HCT116 (cell line): ENCODE results near the gene AUTS2. TPM values are rescaled to one million over a fixed set of nuclear protein-coding genes. Genes with fewer than 3 reads are reported as not detected.

Source experiments
- ATAC-seq: fragments of 200-7000 bp; cut with Tn5 transposase; 2 replicates; pipeline ENCODE4 v1.9.1; 2020; ENCODE audit warnings: mild to moderate bottlenecking, moderate library complexity
- BruUV-seq: library from RNA; stranded (reverse); fragments of 400-500 nt; replicated peaks from 2 replicates; lab custom pipeline; 2021; lab: Mats Ljungman, UMichigan
- CTCF ChIA-PET: fragments of 300-600 bp; sonication (Branson Sonifier 250); formaldehyde crosslinking; loops from one replicate; lab custom pipeline; 2021; ENCODE audit warnings: antibody characterized with exemption; lab: Charles Lee
- POLR2A ChIA-PET: fragments of 300-600, 350-600 bp; sonication (Branson Sonifier 250); formaldehyde crosslinking; loops from one replicate; lab custom pipeline; 2021; ENCODE audit warnings: antibody characterized with exemption; lab: Charles Lee
- RAD21 ChIA-PET, 2 experiments: fragments of 300-600 bp; sonication (Branson Sonifier 250); formaldehyde crosslinking; loops; one replicate each; lab custom pipeline; 2023; ENCODE audit warnings: low total read pairs in 2 of 2; ENCODE audit not compliant: uncharacterized antibody in 2 of 2, unreplicated experiment in 2 of 2, low non-redundant PET in 1 of 2; lab: Charles Lee
- DNase-seq: peaks from one replicate; pipeline ENCODE4 v3.0.0-alpha.2; 2010; ENCODE audit warnings: low read depth, low spot score
- H2AFZ ChIP-seq: fragments of 200-600 bp; shearing (Covaris generic), sonication (generic); 2 replicates; pipeline ENCODE4 v1.6.1; 2017; ENCODE audit warnings: low read depth, mixed run types, mixed read lengths, antibody characterized with exemption, low read length; ENCODE audit not compliant: poor library complexity, severe bottlenecking
- H3K27ac ChIP-seq: 2 replicates; pipeline ENCODE4 v1.5.1; 2012; ENCODE audit warnings: low read depth, low read length
- H3K27me3 ChIP-seq: fragments of 200-600 bp; sonication (generic); 2 replicates; pipeline ENCODE4 v1.6.1; 2016; ENCODE audit warnings: mixed run types, low read length, mixed read lengths; ENCODE audit not compliant: insufficient read depth
- H3K36me3 ChIP-seq, 2 experiments: fragments of 200-500 bp in 1 of 2; fragments of 200-600 bp in 1 of 2; sonication (Bioruptor generic) in 1 of 2; sonication (generic) in 1 of 2; 2 replicates each; pipeline versions ENCODE4 v1.5.1 to v1.6.1; 2014 to 2016; ENCODE audit warnings: low read length in 2 of 2, inconsistent platforms in 1 of 2, mixed read lengths in 1 of 2, mixed run types in 1 of 2; ENCODE audit not compliant: insufficient read depth in 2 of 2, control insufficient read depth in 1 of 2
- H3K4me1 ChIP-seq, 2 experiments: fragments of 200-600 bp in 1 of 2; sonication (generic) in 1 of 2; 2 replicates each; pipeline versions ENCODE4 v1.5.1 to v1.6.1; 2012 to 2017; ENCODE audit warnings: low read length in 2 of 2, inconsistent platforms in 1 of 2, mild to moderate bottlenecking in 1 of 2, mixed read lengths in 1 of 2, mixed run types in 1 of 2, moderate library complexity in 1 of 2; ENCODE audit not compliant: insufficient read depth in 2 of 2, control insufficient read depth in 1 of 2
- H3K4me2 ChIP-seq: fragments of 200-600 bp; sonication (generic); 2 replicates; pipeline ENCODE4 v1.6.1; 2017; ENCODE audit warnings: mixed run types, low read length, mixed read lengths
- H3K4me3 ChIP-seq, 2 experiments: fragments of 200-600 bp in 1 of 2; sonication (generic) in 1 of 2; replicated peaks in 1 of 2; 2 replicates each; pipeline ENCODE4 v1.5.1; 2011 to 2016; ENCODE audit warnings: low read length in 2 of 2, control low read depth in 1 of 2, low read depth in 1 of 2, mild to moderate bottlenecking in 1 of 2, mixed read lengths in 1 of 2, mixed run types in 1 of 2
- H3K79me2 ChIP-seq: fragments of 200-600 bp; sonication (generic); 2 replicates; pipeline ENCODE4 v1.6.1; 2017; ENCODE audit warnings: mild to moderate bottlenecking, mixed run types, low read length, moderate library complexity, mixed read lengths; ENCODE audit not compliant: insufficient read depth
- H3K9ac ChIP-seq: fragments of 200-600 bp; sonication (generic); 2 replicates; pipeline ENCODE4 v1.6.1; 2016; ENCODE audit warnings: low read length, mixed read lengths
- H3K9me2 ChIP-seq: fragments of 200-600 bp; sonication (generic), shearing (Covaris generic); 2 replicates; pipeline ENCODE4 v1.6.1; 2017; ENCODE audit warnings: mixed run types, mild to moderate bottlenecking, moderate library complexity; ENCODE audit not compliant: insufficient read depth
- H3K9me3 ChIP-seq, 2 experiments: fragments of 200-500 bp in 1 of 2; fragments of 200-600 bp in 1 of 2; sonication (Bioruptor generic) in 1 of 2; sonication (generic) in 1 of 2; 2 replicates each; pipeline ENCODE4 v1.6.1; 2014 to 2017; ENCODE audit warnings: low read length in 2 of 2, mixed read lengths in 2 of 2, inconsistent platforms in 1 of 2, low read depth in 1 of 2, mild to moderate bottlenecking in 1 of 2, mixed run types in 1 of 2, moderate library complexity in 1 of 2; ENCODE audit not compliant: control insufficient read depth in 1 of 2, insufficient read depth in 1 of 2
- H4K20me1 ChIP-seq: fragments of 200-600 bp; sonication (generic), shearing (Covaris generic); 2 replicates; pipeline ENCODE4 v1.6.1; 2017; ENCODE audit warnings: mixed run types, mild to moderate bottlenecking, moderate library complexity; ENCODE audit not compliant: insufficient read depth
- ATF3 ChIP-seq: IDR thresholded peaks from 2 replicates; pipeline ENCODE4 v1.6.1; 2012
- CBX3 ChIP-seq: IDR thresholded peaks from 2 replicates; pipeline ENCODE4 v1.6.1; 2012; ENCODE audit warnings: low read depth
- CEBPB ChIP-seq: IDR thresholded peaks from 2 replicates; pipeline ENCODE4 v1.6.1; 2012; ENCODE audit warnings: low read depth
- EGR1 ChIP-seq: IDR thresholded peaks from 2 replicates; pipeline ENCODE4 v1.6.1; 2012; ENCODE audit warnings: low read depth
- EZH2 ChIP-seq: fragments of 200-600 bp; sonication (generic); IDR thresholded peaks from 2 replicates; pipeline ENCODE4 v1.6.1; 2017; ENCODE audit warnings: antibody characterized with exemption, mixed run types
- EZH2phosphoT487 ChIP-seq: fragments of 200-600 bp; IDR thresholded peaks from 2 replicates; pipeline ENCODE4 v1.6.1; 2018; ENCODE audit warnings: antibody characterized with exemption, borderline replicate concordance
- POLR2A ChIP-seq: IDR thresholded peaks from 2 replicates; pipeline ENCODE4 v1.7.0; 2011; ENCODE audit warnings: borderline replicate concordance; ENCODE audit not compliant: insufficient read depth, insufficient read length; ENCODE audit errors: extremely low read depth
- RAD21 ChIP-seq: IDR thresholded peaks from 2 replicates; pipeline ENCODE4 v1.6.1; 2012; ENCODE audit warnings: low read depth, mild to moderate bottlenecking
- SP1 ChIP-seq: IDR thresholded peaks from 2 replicates; pipeline ENCODE4 v1.6.1; 2012; ENCODE audit warnings: low read depth
- TCF7L2 ChIP-seq: IDR thresholded peaks from 2 replicates; pipeline ENCODE4 v1.7.0; 2011; ENCODE audit warnings: borderline replicate concordance, inconsistent platforms; ENCODE audit not compliant: insufficient read depth, insufficient read length; ENCODE audit errors: extremely low read depth
- YY1 ChIP-seq: IDR thresholded peaks from 2 replicates; pipeline ENCODE4 v1.6.1; 2011; ENCODE audit warnings: low read length, low read depth, moderate library complexity, mild to moderate bottlenecking; ENCODE audit not compliant: insufficient replicate concordance; ENCODE audit errors: extremely low read depth
- ZFX ChIP-seq: fragments of 450-650 bp; IDR thresholded peaks from 2 replicates; pipeline ENCODE4 v1.6.1; 2017
- intact Hi-C: fragments of 100-400 bp; cut with micrococcal nuclease; formaldehyde crosslinking; loops from 2 replicates; pipeline ENCODE4 v1.10.0; 2022
- total RNA-seq: library from RNA; stranded (reverse); gene quantifications from one replicate; pipeline ENCODE4 v1.2.1, GENCODE V29; 2021; ENCODE audit not compliant: unreplicated experiment
- TF ChIP-seq, protein P1 (sequence below): IDR thresholded peaks from 2 replicates; pipeline ENCODE4 v1.6.1; 2011; ENCODE audit warnings: mild to moderate bottlenecking, low read length, moderate library complexity; ENCODE audit not compliant: insufficient replicate concordance; ENCODE audit errors: extremely low read depth
- TF ChIP-seq, protein P2 (sequence below), 3 experiments: fragments of 200-600 bp in 1 of 3; sonication (generic) in 1 of 3; IDR thresholded peaks in 2 of 3; conservative IDR thresholded peaks in 1 of 3; 2 replicates each; pipeline ENCODE4 v1.5.1; 2012 to 2017; ENCODE audit warnings: low read depth in 2 of 3, low read length in 2 of 3, antibody characterized with exemption in 1 of 3, borderline replicate concordance in 1 of 3, control low read depth in 1 of 3, mild to moderate bottlenecking in 1 of 3, mixed read lengths in 1 of 3, mixed run types in 1 of 3, moderate library complexity in 1 of 3; ENCODE audit not compliant: insufficient read depth in 1 of 3

AUTS2 gene
- total RNA-seq, 1 experiment from 2014 or later, result 0.93 TPM

DNA sequence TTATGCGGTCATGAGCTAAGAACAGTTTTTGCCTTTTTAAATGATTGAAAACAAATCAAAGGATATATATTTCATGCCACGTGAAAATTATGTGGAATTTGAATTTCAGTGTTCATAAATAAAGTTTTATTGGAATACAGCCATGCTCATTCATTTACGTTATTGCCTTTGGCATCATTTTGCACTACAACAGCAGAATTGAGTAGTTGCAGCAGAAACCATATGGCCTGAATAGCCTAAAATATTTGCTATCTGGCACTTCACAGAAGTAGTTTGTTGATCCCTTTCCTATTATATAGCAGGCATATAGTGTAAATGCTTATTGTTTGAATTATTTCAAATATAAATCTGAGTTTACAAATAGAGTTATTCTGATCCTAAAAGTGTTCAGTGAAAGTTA is 59.7 kb downstream of the AUTS2 start:
- H3K9ac ChIP-seq, result no peak overlapping the region
- no TSS peak for BruUV-seq
- H3K79me2 ChIP-seq, result no peaks in the 10 kb centered on the region
- TF ChIP-seq, protein P1, sequence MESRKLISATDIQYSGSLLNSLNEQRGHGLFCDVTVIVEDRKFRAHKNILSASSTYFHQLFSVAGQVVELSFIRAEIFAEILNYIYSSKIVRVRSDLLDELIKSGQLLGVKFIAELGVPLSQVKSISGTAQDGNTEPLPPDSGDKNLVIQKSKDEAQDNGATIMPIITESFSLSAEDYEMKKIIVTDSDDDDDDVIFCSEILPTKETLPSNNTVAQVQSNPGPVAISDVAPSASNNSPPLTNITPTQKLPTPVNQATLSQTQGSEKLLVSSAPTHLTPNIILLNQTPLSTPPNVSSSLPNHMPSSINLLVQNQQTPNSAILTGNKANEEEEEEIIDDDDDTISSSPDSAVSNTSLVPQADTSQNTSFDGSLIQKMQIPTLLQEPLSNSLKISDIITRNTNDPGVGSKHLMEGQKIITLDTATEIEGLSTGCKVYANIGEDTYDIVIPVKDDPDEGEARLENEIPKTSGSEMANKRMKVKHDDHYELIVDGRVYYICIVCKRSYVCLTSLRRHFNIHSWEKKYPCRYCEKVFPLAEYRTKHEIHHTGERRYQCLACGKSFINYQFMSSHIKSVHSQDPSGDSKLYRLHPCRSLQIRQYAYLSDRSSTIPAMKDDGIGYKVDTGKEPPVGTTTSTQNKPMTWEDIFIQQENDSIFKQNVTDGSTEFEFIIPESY, result no peak
- TF ChIP-seq POLR2A (no peak), EZH2phosphoT487 (no peak)
- DNase-seq, result no peak
- H3K9me2 ChIP-seq, result no peaks in the 10 kb centered on the region
- CTCF ChIA-PET, result no interaction called here
- H3K4me1 ChIP-seq, result no peaks in the 10 kb centered on the region
- no peak overlapping the region for H3K27ac ChIP-seq
- RAD21 ChIA-PET, result no interaction called here
- no peaks in the 10 kb centered on the region for H3K36me3 ChIP-seq
- no peak overlapping the region for H2AFZ ChIP-seq
- ATAC-seq, result no peak
- H3K4me2 ChIP-seq, result no peak overlapping the region
- intact Hi-C loops, result no loop called here
- no peak overlapping the region for H3K4me3 ChIP-seq
- peaks cover 0 to 22% of the 10 kb centered on the region in 2 experiments; a peak in 3 of 4 replicates for H3K9me3 ChIP-seq
- POLR2A ChIA-PET, result no interaction called here
- no peaks in the 10 kb centered on the region for H3K27me3 ChIP-seq
- H4K20me1 ChIP-seq, result no peaks in the 10 kb centered on the region

- Histone ChIP-seq H3K9ac (no peak overlapping the region), H3K9me3 (peaks cover 0 to 22% of the 10 kb centered on the region in 2 experiments; a peak in 3 of 4 replicates), H3K27me3 (no peaks in the 10 kb centered on the region), H3K36me3 (no peaks in the 10 kb centered on the region), H3K27ac (no peak overlapping the region), H3K9me2 (no peaks in the 10 kb centered on the region), H3K79me2 (no peaks in the 10 kb centered on the region), H2AFZ (no peak overlapping the region), H3K4me1 (no peaks in the 10 kb centered on the region), H3K4me2 (no peak overlapping the region), H3K4me3 (no peak overlapping the region), H4K20me1 (no peaks in the 10 kb centered on the region)
- BruUV-seq, result no TSS peak
- TF ChIP-seq EGR1 (no peak), ATF3 (no peak), EZH2 (no peak), ZFX (no peak), CEBPB (no peak), CBX3 (no peak), YY1 (no peak), RAD21 (no peak), TCF7L2 (no peak), SP1 (no peak), EZH2phosphoT487 (no peak)
- TF ChIP-seq, protein P1, result no peak
- TF ChIP-seq, protein P2, sequence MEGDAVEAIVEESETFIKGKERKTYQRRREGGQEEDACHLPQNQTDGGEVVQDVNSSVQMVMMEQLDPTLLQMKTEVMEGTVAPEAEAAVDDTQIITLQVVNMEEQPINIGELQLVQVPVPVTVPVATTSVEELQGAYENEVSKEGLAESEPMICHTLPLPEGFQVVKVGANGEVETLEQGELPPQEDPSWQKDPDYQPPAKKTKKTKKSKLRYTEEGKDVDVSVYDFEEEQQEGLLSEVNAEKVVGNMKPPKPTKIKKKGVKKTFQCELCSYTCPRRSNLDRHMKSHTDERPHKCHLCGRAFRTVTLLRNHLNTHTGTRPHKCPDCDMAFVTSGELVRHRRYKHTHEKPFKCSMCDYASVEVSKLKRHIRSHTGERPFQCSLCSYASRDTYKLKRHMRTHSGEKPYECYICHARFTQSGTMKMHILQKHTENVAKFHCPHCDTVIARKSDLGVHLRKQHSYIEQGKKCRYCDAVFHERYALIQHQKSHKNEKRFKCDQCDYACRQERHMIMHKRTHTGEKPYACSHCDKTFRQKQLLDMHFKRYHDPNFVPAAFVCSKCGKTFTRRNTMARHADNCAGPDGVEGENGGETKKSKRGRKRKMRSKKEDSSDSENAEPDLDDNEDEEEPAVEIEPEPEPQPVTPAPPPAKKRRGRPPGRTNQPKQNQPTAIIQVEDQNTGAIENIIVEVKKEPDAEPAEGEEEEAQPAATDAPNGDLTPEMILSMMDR (IDR thresholded peaks at IDR 0.05 in 2 of 3, conservative IDR thresholded peaks at IDR 0.05 in 1 of 3; ENCODE audit: borderline replicate concordance in 1 of 3, insufficient read depth in 1 of 3, low read depth in 2 of 3, low read length in 2 of 3), result no peak
- DNase-seq (no peak), ATAC-seq (no peak)
- RAD21 ChIA-PET, result no interaction called here
- POLR2A ChIA-PET, result no interaction called here
- intact Hi-C loops, result no loop called here
- CTCF ChIA-PET, result no interaction called here
These were observed 61.7 kb downstream of the AUTS2 start for GRCh38 chr7:69659983-69660382.
